ENCODE data around the gene FADS2. TPM values are rescaled to one million over a fixed set of nuclear protein-coding genes. Genes with fewer than 3 reads are reported as not detected.

Gene FADS2
- total and polyA plus RNA-seq, 9 of the 15 experiments (the other 6 are each of a cell fraction or from before 2014, with no cell fraction given) = 2.9 to 42.8 (median 16.2) TPM

GRCh38 chr11:61815790-61816735, 12.0 kb upstream of the FADS2 start (continued):
- TF ChIP-seq, protein P1, sequence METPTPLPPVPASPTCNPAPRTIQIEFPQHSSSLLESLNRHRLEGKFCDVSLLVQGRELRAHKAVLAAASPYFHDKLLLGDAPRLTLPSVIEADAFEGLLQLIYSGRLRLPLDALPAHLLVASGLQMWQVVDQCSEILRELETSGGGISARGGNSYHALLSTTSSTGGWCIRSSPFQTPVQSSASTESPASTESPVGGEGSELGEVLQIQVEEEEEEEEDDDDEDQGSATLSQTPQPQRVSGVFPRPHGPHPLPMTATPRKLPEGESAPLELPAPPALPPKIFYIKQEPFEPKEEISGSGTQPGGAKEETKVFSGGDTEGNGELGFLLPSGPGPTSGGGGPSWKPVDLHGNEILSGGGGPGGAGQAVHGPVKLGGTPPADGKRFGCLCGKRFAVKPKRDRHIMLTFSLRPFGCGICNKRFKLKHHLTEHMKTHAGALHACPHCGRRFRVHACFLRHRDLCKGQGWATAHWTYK (CRISPR knock-in tag; IDR thresholded peaks at IDR 0.05) = no peak; the same call in 1 of the 2 replicates
- TF ChIP-seq YY1 (IDR thresholded peaks at IDR 0.05; ENCODE audit: borderline replicate concordance in 1 of 3, control insufficient read depth in 1 of 3, extremely low read depth in 1 of 3, insufficient read depth in 3 of 3, insufficient read length in 1 of 3, insufficient replicate concordance in 2 of 3, low read depth in 1 of 3, low read length in 2 of 3) (peak in 1 of 3 experiments; percentile 42), FOXO4 (CRISPR knock-in tag; IDR thresholded peaks at IDR 0.05) (no peak), ZNF512 (tag; IDR thresholded peaks at IDR 0.05) (no peak), NR2C2 (CRISPR knock-in tag; IDR thresholded peaks at IDR 0.05) (no peak), NR2C2 (tag; IDR thresholded peaks at IDR 0.05) (peak; percentile 5; the same call in 1 of the 2 replicates), PRMT5 (CRISPR knock-in tag; IDR thresholded peaks at IDR 0.05) (no peak), RBM34 (IDR thresholded peaks at IDR 0.05; ENCODE audit: borderline replicate concordance, insufficient read depth, low read length) (no peak), MCM3 (IDR thresholded peaks at IDR 0.05) (no peak), TCF7 (IDR thresholded peaks at IDR 0.05; ENCODE audit: borderline replicate concordance) (no peak), CREB1 (IDR thresholded peaks at IDR 0.05) (no peak), CREB1 (CRISPR knock-in tag; IDR thresholded peaks at IDR 0.05) (no peak), KLF10 (CRISPR knock-in tag; IDR thresholded peaks at IDR 0.05) (no peak), CC2D1A (IDR thresholded peaks at IDR 0.05) (no peak), TEAD4 (IDR thresholded peaks at IDR 0.05; ENCODE audit: low read length) (no peak), TEAD4 (CRISPR knock-in tag; IDR thresholded peaks at IDR 0.05; ENCODE audit: borderline replicate concordance) (peak; percentile 9; the same call in 1 of the 2 replicates), CAMTA2 (CRISPR knock-in tag; conservative IDR thresholded peaks at IDR 0.05) (no peak), CHAMP1 (IDR thresholded peaks at IDR 0.05) (no peak), ASH1L (IDR thresholded peaks at IDR 0.05; ENCODE audit: borderline replicate concordance, low read depth, partially characterized antibody) (no peak), KAT7 (CRISPR knock-in tag; IDR thresholded peaks at IDR 0.05; ENCODE audit: borderline replicate concordance) (no peak; the same call in none of the 2 replicates)
